ENCODE results near the gene TRPT1. TPM values are rescaled to one million over a fixed set of nuclear protein-coding genes. Genes with fewer than 3 reads are reported as not detected.

Gene TRPT1
- total and polyA plus RNA-seq, 9 of the 15 experiments (the other 6 are each of a cell fraction or from before 2014, with no cell fraction given), result 4.6 to 41.7 (median 23.1) TPM

DNA sequence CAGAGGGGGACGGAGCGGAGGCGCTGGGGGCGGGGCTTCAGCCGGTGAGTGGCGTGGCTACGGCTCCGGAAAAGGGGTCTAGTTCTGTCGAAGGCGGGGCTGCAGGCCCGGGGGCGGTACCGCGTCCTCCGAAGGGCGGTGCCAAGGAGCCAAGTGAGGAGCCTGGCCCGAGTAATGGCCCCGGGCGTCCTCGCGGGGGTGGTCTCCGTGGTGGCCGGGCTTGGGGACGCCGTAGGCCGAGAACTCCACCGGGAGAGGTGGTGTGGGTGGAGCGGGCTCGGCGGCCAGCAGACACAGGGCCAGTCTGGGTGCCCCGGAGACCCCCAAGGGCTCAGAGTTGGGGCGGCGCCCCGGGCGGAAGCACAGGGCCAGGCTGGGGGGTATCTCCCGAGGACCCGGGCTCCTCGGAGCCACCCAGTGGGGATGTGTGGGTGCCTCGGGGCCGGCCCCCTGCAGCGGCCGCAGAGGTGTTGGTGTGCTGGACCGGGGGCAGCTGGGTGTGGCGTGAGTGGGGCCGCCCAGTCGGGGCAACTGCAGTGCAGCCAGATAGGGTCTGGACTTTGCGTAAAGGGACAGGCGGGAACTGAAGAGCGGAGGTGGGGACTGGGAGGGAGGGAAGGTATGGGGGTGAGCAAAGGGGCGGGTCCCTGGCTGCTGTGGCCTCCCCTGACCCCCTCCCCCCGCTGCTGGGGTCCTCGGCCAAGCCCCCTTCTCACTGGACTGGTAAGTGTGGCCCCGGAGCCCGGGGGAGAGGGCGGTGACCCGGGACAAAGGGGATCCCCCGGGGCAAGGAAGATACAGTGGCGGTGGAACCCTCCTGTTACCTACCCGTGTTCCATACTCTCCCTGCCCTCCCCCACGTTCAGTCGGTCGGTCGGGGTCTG, 15.7 kb upstream of the TRPT1 start (continued):
- TF ChIP-seq PML (IDR thresholded peaks at IDR 0.05; ENCODE audit: low read length), result 0 out of 2 replicates have a peak, but pooled peaks have one; percentile 13
- no peak for TF ChIP-seq ZKSCAN1 (IDR thresholded peaks at IDR 0.05; ENCODE audit: low read depth, low read length)
- TF ChIP-seq, protein P1, sequence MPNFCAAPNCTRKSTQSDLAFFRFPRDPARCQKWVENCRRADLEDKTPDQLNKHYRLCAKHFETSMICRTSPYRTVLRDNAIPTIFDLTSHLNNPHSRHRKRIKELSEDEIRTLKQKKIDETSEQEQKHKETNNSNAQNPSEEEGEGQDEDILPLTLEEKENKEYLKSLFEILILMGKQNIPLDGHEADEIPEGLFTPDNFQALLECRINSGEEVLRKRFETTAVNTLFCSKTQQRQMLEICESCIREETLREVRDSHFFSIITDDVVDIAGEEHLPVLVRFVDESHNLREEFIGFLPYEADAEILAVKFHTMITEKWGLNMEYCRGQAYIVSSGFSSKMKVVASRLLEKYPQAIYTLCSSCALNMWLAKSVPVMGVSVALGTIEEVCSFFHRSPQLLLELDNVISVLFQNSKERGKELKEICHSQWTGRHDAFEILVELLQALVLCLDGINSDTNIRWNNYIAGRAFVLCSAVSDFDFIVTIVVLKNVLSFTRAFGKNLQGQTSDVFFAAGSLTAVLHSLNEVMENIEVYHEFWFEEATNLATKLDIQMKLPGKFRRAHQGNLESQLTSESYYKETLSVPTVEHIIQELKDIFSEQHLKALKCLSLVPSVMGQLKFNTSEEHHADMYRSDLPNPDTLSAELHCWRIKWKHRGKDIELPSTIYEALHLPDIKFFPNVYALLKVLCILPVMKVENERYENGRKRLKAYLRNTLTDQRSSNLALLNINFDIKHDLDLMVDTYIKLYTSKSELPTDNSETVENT (CRISPR knock-in tag; IDR thresholded peaks at IDR 0.05), result peak; percentile 66
- TF ChIP-seq MTA3 (IDR thresholded peaks at IDR 0.05; ENCODE audit: borderline replicate concordance), result 0 out of 2 replicates have a peak, but pooled peaks have one; percentile 26
- no peak for TF ChIP-seq HNRNPUL1 (IDR thresholded peaks at IDR 0.05; ENCODE audit: low read length)
- no peak for TF ChIP-seq CEBPB (tag; IDR thresholded peaks at IDR 0.05)
- no peak for TF ChIP-seq CCAR2 (IDR thresholded peaks at IDR 0.05; ENCODE audit: low read depth, low read length)
- TF ChIP-seq TEAD4 (IDR thresholded peaks at IDR 0.05; ENCODE audit: low read length), result peak; percentile 10; the same call in 1 of the 2 replicates
- no peak for TF ChIP-seq TEAD4 (CRISPR knock-in tag; IDR thresholded peaks at IDR 0.05; ENCODE audit: borderline replicate concordance)
- no peak for TF ChIP-seq DACH1 (IDR thresholded peaks at IDR 0.05; ENCODE audit: partially characterized antibody)
- TF ChIP-seq FOXA3 (CRISPR knock-in tag; conservative IDR thresholded peaks at IDR 0.05 in 1 of 2, IDR thresholded peaks at IDR 0.05 in 1 of 2), result no peak
- TF ChIP-seq, protein P2, sequence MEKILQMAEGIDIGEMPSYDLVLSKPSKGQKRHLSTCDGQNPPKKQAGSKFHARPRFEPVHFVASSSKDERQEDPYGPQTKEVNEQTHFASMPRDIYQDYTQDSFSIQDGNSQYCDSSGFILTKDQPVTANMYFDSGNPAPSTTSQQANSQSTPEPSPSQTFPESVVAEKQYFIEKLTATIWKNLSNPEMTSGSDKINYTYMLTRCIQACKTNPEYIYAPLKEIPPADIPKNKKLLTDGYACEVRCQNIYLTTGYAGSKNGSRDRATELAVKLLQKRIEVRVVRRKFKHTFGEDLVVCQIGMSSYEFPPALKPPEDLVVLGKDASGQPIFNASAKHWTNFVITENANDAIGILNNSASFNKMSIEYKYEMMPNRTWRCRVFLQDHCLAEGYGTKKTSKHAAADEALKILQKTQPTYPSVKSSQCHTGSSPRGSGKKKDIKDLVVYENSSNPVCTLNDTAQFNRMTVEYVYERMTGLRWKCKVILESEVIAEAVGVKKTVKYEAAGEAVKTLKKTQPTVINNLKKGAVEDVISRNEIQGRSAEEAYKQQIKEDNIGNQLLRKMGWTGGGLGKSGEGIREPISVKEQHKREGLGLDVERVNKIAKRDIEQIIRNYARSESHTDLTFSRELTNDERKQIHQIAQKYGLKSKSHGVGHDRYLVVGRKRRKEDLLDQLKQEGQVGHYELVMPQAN (IDR thresholded peaks at IDR 0.05; ENCODE audit: borderline replicate concordance), result peak; percentile 27; the same call in 1 of the 2 replicates
- no peak for TF ChIP-seq RNF2 (IDR thresholded peaks at IDR 0.05)
- TF ChIP-seq ESRRA (IDR thresholded peaks at IDR 0.05; ENCODE audit: borderline replicate concordance, low read depth), result no peak; the same call in 1 of the 2 replicates
- TF ChIP-seq CHCHD3 (CRISPR knock-in tag; IDR thresholded peaks at IDR 0.05), result no peak
- no peak for TF ChIP-seq GABPA (tag; conservative IDR thresholded peaks at IDR 0.05; ENCODE audit: low read depth)
- TF ChIP-seq ZFX (CRISPR knock-in tag; IDR thresholded peaks at IDR 0.05), result no peak; the same call in 1 of the 2 replicates
- TF ChIP-seq ZNF165 (CRISPR knock-in tag; IDR thresholded peaks at IDR 0.05; ENCODE audit: borderline replicate concordance), result no peak
- TF ChIP-seq XRCC5 (IDR thresholded peaks at IDR 0.05; ENCODE audit: low read depth, low read length), result no peak
- TF ChIP-seq POLR2A (conservative IDR thresholded peaks at IDR 0.05), result peak; percentile 91
- TF ChIP-seq ADNP (tag; IDR thresholded peaks at IDR 0.05), result no peak
- TF ChIP-seq, protein P3, sequence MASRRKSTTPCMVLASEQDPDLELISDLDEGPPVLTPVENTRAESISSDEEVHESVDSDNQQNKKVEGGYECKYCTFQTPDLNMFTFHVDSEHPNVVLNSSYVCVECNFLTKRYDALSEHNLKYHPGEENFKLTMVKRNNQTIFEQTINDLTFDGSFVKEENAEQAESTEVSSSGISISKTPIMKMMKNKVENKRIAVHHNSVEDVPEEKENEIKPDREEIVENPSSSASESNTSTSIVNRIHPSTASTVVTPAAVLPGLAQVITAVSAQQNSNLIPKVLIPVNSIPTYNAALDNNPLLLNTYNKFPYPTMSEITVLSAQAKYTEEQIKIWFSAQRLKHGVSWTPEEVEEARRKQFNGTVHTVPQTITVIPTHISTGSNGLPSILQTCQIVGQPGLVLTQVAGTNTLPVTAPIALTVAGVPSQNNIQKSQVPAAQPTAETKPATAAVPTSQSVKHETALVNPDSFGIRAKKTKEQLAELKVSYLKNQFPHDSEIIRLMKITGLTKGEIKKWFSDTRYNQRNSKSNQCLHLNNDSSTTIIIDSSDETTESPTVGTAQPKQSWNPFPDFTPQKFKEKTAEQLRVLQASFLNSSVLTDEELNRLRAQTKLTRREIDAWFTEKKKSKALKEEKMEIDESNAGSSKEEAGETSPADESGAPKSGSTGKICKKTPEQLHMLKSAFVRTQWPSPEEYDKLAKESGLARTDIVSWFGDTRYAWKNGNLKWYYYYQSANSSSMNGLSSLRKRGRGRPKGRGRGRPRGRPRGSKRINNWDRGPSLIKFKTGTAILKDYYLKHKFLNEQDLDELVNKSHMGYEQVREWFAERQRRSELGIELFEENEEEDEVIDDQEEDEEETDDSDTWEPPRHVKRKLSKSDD (conservative IDR thresholded peaks at IDR 0.05; ENCODE audit: low read length), result no peak
- TF ChIP-seq CBX2 (IDR thresholded peaks at IDR 0.05; ENCODE audit: insufficient read depth, low read length, poor library complexity, severe bottlenecking), result no peak
